B cell (primary cell): ENCODE measurements around the gene EFCAB13.

Source experiments
- CTCF ChIP-seq: fragments of 200-600 bp; IDR thresholded peaks from one replicate; pipeline ENCODE4 v1.8.0; 2022; ENCODE audit warnings: antibody characterized with exemption, mild to moderate bottlenecking
- EZH2 ChIP-seq: IDR thresholded peaks from 2 replicates; pipeline ENCODE4 v1.6.1; 2012; ENCODE audit warnings: borderline replicate concordance, low read depth, mild to moderate bottlenecking, moderate library complexity, low read length; ENCODE audit not compliant: insufficient read depth, poor library complexity, severe bottlenecking

- TF ChIP-seq CTCF: no peak
- TF ChIP-seq EZH2: no peak
Measured at GRCh38 chr17:47311420-47311819, 12.3 kb upstream of the EFCAB13 start.
